ENCODE data around the gene SAMD11. TPM values are rescaled to one million over a fixed set of nuclear protein-coding genes. Genes with fewer than 3 reads are reported as not detected.

SAMD11 gene
- total and polyA plus RNA-seq, 2 of the 13 experiments (the other 11 are each of a cell fraction or from before 2014, with no cell fraction given), result 0.11 TPM; not detected in 1

DNA sequence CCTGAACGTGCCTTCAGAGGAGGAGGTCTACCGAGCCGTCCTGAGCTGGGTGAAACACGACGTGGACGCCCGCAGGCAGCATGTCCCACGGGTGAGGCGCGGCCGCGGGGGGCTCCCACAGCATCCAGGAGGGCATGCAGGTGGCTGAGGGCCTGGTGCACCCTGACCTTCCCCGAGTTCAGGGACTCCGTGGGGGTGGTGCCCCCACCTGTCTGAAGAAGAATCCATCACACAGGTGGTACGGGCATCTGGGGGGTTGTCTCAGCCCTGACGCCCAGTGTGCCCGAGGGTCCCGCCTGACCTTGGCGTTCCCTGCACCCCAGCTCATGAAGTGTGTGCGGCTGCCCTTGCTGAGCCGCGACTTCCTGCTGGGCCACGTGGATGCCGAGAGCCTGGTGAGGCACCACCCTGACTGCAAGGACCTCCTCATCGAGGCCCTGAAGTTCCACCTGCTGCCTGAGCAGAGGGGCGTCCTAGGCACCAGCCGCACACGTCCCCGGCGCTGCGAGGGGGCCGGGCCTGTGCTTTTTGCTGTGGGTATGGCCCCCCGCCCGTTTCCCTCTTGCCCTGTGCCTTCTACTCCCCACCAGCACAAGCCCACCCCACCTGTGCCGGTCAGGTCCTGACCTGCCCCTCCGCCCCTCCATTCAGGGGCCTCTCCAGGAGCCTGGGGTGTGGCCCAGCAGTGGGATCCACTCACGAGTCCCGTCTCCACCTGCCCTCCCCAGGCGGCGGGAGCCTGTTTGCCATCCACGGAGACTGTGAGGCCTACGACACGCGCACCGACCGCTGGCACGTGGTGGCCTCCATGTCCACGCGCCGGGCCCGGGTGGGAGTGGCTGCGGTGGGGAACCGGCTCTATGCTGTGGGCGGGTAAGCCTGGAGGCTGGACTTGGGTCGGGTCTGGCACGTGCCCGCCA is 38.9 kb downstream of the SAMD11 start (continued):
- no peak for TF ChIP-seq ZNF775 (CRISPR knock-in tag; IDR thresholded peaks at IDR 0.05; ENCODE audit: borderline replicate concordance)
- no peak for TF ChIP-seq SMYD3 (CRISPR knock-in tag; IDR thresholded peaks at IDR 0.05)
- no peak for TF ChIP-seq NFE2 (CRISPR knock-in tag; IDR thresholded peaks at IDR 0.05)

DNA sequence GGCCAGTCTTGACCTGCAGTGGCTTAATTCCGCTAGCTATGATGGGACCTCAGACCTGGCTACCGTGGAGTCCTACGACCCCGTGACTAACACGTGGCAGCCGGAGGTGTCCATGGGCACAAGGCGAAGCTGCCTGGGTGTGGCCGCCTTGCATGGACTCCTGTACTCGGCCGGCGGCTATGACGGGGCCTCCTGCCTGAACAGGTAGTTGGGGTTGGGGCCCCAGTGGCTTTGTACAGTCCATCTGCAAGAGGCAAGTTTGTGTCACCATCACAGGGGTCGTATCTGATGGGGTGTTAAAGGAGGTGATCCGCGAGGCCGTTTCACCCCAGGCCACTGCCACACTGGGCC is 39.6 kb downstream of the SAMD11 start:
- no peak for TF ChIP-seq ZNF446 (CRISPR knock-in tag; IDR thresholded peaks at IDR 0.05)
- TF ChIP-seq, protein P1, sequence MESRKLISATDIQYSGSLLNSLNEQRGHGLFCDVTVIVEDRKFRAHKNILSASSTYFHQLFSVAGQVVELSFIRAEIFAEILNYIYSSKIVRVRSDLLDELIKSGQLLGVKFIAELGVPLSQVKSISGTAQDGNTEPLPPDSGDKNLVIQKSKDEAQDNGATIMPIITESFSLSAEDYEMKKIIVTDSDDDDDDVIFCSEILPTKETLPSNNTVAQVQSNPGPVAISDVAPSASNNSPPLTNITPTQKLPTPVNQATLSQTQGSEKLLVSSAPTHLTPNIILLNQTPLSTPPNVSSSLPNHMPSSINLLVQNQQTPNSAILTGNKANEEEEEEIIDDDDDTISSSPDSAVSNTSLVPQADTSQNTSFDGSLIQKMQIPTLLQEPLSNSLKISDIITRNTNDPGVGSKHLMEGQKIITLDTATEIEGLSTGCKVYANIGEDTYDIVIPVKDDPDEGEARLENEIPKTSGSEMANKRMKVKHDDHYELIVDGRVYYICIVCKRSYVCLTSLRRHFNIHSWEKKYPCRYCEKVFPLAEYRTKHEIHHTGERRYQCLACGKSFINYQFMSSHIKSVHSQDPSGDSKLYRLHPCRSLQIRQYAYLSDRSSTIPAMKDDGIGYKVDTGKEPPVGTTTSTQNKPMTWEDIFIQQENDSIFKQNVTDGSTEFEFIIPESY (CRISPR knock-in tag; IDR thresholded peaks at IDR 0.05), result 0 out of 2 replicates have a peak, but pooled peaks have one; percentile 6
- Histone ChIP-seq H4K20me1 (ENCODE audit: insufficient read depth, low read length) (peaks cover 6% of the 10 kb centered on the region; the same call in 1 of the 2 replicates), H3K27ac (ENCODE audit: extremely low read length, insufficient read depth, low read length) (no peak overlapping the region), H2AFZ (ENCODE audit: low read length) (no peak overlapping the region), H3K36me3 (replicated peaks in 1 of 2; ENCODE audit: control insufficient read depth in 1 of 2, insufficient read depth in 2 of 2, low read length in 2 of 2) (peaks cover 0 to 6% of the 10 kb centered on the region in 2 experiments; a peak in 1 of 5 replicates), H3K4me3 (replicated peaks in 1 of 3; ENCODE audit: insufficient read depth in 1 of 3, low read depth in 2 of 3, low read length in 3 of 3) (no peak overlapping the region), H3K9ac (ENCODE audit: insufficient read depth, low read depth, low read length) (no peak overlapping the region), H3K4me2 (ENCODE audit: low read depth, low read length) (no peak overlapping the region), H3K79me2 (ENCODE audit: insufficient read depth, low read length) (peaks cover 7% of the 10 kb centered on the region), H3K9me3 (ENCODE audit: low read length) (no peaks in the 10 kb centered on the region), H3K27me3 (ENCODE audit: control insufficient read depth in 1 of 2, insufficient read depth in 2 of 2, low read length in 2 of 2) (peaks cover 0 to 4% of the 10 kb centered on the region in 2 experiments; a peak in 2 of 5 replicates), H3K4me1 (ENCODE audit: insufficient read depth, low read length) (peaks cover 29% of the 10 kb centered on the region)
- in situ Hi-C loops (cut with HindIII; ENCODE audit: extremely low pct_ligation_motif_present, low pct_unique_long_range_greater_than_20kb) (no loop called here), intact Hi-C loops (cut with micrococcal nuclease; ENCODE audit: unreplicated experiment) (no loop called here)
- BruUV-seq (replicated peaks), result no TSS peak
- ATAC-seq (no peak), DNase-seq (ENCODE audit: low spot score) (no peak), FAIRE-seq (no peak)
- WGBS (ENCODE audit: low lambda C conversion rate), result 96% methylated on average over 13 of the region's 16 CpGs
- ChIA-PET POLR2A (no interaction called here), CTCF (ENCODE audit: low intra/inter-chr PET ratio, low total read pairs) (no interaction called here)

All from HepG2 (cell line).